ENCODE measurements around the gene RFX2.
A peak's percentile ranks its signal among the peaks of the same experiment; 100 is the strongest.

Gene RFX2

DNA sequence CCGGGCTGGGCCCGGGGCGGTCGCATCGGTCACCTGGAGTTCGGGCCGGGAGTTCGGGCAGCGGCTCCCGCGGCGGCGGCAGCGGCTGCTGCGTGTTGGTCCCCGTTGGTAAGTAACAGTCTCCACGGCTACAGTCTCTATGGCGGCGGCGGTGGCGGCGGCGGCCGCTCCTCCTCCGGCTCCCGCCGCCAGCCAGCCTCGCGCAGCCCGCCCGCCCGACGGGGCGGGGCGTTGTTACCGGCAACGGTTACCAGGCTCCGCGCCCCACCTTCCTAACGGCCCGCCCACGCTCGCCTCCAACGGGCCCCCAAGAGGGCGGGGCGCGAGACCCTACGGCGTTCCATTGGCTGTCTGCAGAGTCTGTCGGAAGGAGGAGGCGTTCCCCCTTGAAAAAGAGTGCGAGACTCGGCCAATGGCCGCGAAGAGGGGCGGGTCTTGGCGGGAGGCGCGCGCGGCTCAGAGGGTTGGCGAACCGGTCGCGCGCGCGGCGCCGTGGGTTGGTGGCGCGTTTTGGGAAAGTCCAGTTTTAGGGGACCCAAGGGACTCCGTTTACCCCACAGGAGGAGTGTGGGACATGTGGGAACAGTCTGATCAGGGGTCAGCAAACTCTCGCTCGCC, at the start of gene RFX2:
RFX2 (minus strand) TSS at position 141 of the 618 bp plus-strand sequence. CDS start 63,004 bp downstream, outside the sequence.
- TF ChIP-seq SP1 (IDR thresholded peaks at IDR 0.05) (peak; percentile 61; the same call in 1 of the 2 replicates), CTBP1 (IDR thresholded peaks at IDR 0.05; ENCODE audit: borderline replicate concordance) (no peak), PKNOX1 (IDR thresholded peaks at IDR 0.05) (peak; percentile 99), L3MBTL2 (conservative IDR thresholded peaks at IDR 0.05) (0 out of 2 replicates have a peak, but pooled peaks have one; percentile 2), ELF4 (IDR thresholded peaks at IDR 0.05) (no peak)
- CTCF ChIA-PET: interaction anchor here (0.7 to 1.0 kb wide), 2 partner anchors 15 to 175 kb away, joined by 4 read pairs; no protein-coding TSS in a partner anchor
- POLR2A ChIA-PET: interaction anchor here (0.6 to 1.7 kb wide), 3 partner anchors 18 to 283 kb away, joined by 3 to 9 read pairs (median 5); no protein-coding TSS in a partner anchor
- DNase-seq (ENCODE audit: extremely low spot score): peak; percentile 96

DNA sequence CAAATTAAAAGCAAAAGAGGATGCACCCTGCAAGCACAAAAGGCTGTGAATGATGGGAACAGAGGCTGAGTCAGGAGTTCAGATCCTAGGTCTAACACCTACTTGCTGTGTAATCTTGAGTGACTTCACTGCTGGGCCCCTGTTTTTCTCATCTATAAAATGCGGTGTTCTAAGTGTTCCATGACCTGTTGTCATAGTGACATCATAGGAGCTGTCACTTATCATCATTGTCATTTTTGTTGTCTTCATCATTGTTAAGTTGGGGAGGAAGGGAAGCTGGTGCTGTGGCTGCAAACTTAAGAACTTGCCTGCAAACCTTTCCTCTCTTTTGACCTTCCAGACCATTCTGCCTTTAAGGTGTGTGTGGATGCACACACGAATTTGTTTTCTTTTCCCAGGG, 45.7 kb upstream of the RFX2 start:
- DNase-seq (ENCODE audit: extremely low spot score): no peak
- CTCF ChIA-PET: no interaction called here
- POLR2A ChIA-PET: no interaction called here
- TF ChIP-seq ELF4 (IDR thresholded peaks at IDR 0.05) (no peak), BHLHE40 (IDR thresholded peaks at IDR 0.05; ENCODE audit: borderline replicate concordance) (no peak), LEF1 (IDR thresholded peaks at IDR 0.05; ENCODE audit: borderline replicate concordance) (no peak), FOXA1 (IDR thresholded peaks at IDR 0.05) (no peak), L3MBTL2 (conservative IDR thresholded peaks at IDR 0.05) (no peak), SUZ12 (IDR thresholded peaks at IDR 0.05) (no peak), FOXM1 (IDR thresholded peaks at IDR 0.05; ENCODE audit: borderline replicate concordance) (no peak), PKNOX1 (IDR thresholded peaks at IDR 0.05) (no peak), ARNT (IDR thresholded peaks at IDR 0.05) (no peak), HDGF (IDR thresholded peaks at IDR 0.05; ENCODE audit: borderline replicate concordance) (no peak), ZNF384 (IDR thresholded peaks at IDR 0.05) (no peak), TARDBP (IDR thresholded peaks at IDR 0.05) (no peak), CTBP1 (IDR thresholded peaks at IDR 0.05; ENCODE audit: borderline replicate concordance) (no peak), NFRKB (IDR thresholded peaks at IDR 0.05) (no peak), SP1 (IDR thresholded peaks at IDR 0.05) (no peak)

DNA sequence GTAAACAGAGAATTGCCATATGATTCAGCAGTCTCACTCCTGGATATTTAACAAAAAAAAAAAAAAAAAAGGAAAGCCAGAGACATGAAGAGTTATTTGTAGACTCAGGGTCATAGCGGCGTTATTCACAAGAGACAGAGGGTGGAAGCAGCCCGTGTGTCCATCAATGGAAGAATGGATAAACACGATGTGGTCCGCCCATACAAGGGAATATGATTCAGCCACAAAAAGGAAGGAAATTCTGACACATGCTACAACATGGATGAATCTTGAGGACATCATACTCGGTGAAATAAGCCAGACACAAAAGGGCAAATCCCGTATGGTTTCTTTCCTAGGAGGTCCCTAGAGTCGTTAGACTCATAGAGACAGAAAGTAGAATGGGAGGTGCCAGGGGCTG, 40.0 kb upstream of the RFX2 start:
- ChIA-PET POLR2A (no interaction called here), CTCF (no interaction called here)
- DNase-seq (ENCODE audit: extremely low spot score): no peak
- TF ChIP-seq ZNF384 (IDR thresholded peaks at IDR 0.05) (no peak), PKNOX1 (IDR thresholded peaks at IDR 0.05) (no peak), SP1 (IDR thresholded peaks at IDR 0.05) (no peak), FOXK2 (IDR thresholded peaks at IDR 0.05) (no peak), HDGF (IDR thresholded peaks at IDR 0.05; ENCODE audit: borderline replicate concordance) (no peak), SUZ12 (IDR thresholded peaks at IDR 0.05) (no peak)

GRCh38 chr19:6141217-6141616, 30.9 kb upstream of the RFX2 start:
- POLR2A ChIA-PET: no interaction called here
- no peak for DNase-seq (ENCODE audit: extremely low spot score)
- CTCF ChIA-PET: interaction anchor here (0.5 kb wide), 1 partner anchor 15 kb away, joined by 3 read pairs; no protein-coding TSS in a partner anchor
- TF ChIP-seq FOXM1 (IDR thresholded peaks at IDR 0.05; ENCODE audit: borderline replicate concordance) (no peak), FOXA1 (IDR thresholded peaks at IDR 0.05) (no peak), BHLHE40 (IDR thresholded peaks at IDR 0.05; ENCODE audit: borderline replicate concordance) (no peak), ARNT (IDR thresholded peaks at IDR 0.05) (no peak), TARDBP (IDR thresholded peaks at IDR 0.05) (no peak)

GRCh38 chr19:6138511-6138910, 28.2 kb upstream of the RFX2 start:
- DNase-seq (ENCODE audit: extremely low spot score): no peak
- TF ChIP-seq L3MBTL2 (conservative IDR thresholded peaks at IDR 0.05) (no peak), LEF1 (IDR thresholded peaks at IDR 0.05; ENCODE audit: borderline replicate concordance) (no peak), CTBP1 (IDR thresholded peaks at IDR 0.05; ENCODE audit: borderline replicate concordance) (no peak), NFRKB (IDR thresholded peaks at IDR 0.05) (no peak), BHLHE40 (IDR thresholded peaks at IDR 0.05; ENCODE audit: borderline replicate concordance) (no peak), ELF4 (IDR thresholded peaks at IDR 0.05) (no peak), FOXM1 (IDR thresholded peaks at IDR 0.05; ENCODE audit: borderline replicate concordance) (no peak), ZNF384 (IDR thresholded peaks at IDR 0.05) (no peak), FOXK2 (IDR thresholded peaks at IDR 0.05) (no peak), SUZ12 (IDR thresholded peaks at IDR 0.05) (no peak), SP1 (IDR thresholded peaks at IDR 0.05) (no peak), HDGF (IDR thresholded peaks at IDR 0.05; ENCODE audit: borderline replicate concordance) (no peak), TARDBP (IDR thresholded peaks at IDR 0.05) (no peak), PKNOX1 (IDR thresholded peaks at IDR 0.05) (no peak), ARNT (IDR thresholded peaks at IDR 0.05) (no peak)
- ChIA-PET POLR2A (no interaction called here), CTCF (no interaction called here)

GRCh38 chr19:6138066-6138465, 27.8 kb upstream of the RFX2 start:
- CTCF ChIA-PET: no interaction called here
- no peak for TF ChIP-seq L3MBTL2 (conservative IDR thresholded peaks at IDR 0.05)
- TF ChIP-seq LEF1 (IDR thresholded peaks at IDR 0.05; ENCODE audit: borderline replicate concordance): no peak
- no peak for TF ChIP-seq SUZ12 (IDR thresholded peaks at IDR 0.05)
- no peak for TF ChIP-seq ELF4 (IDR thresholded peaks at IDR 0.05)
- no peak for TF ChIP-seq PKNOX1 (IDR thresholded peaks at IDR 0.05)
- no peak for TF ChIP-seq ZNF384 (IDR thresholded peaks at IDR 0.05)
- no peak for TF ChIP-seq ARNT (IDR thresholded peaks at IDR 0.05)
- TF ChIP-seq SP1 (IDR thresholded peaks at IDR 0.05): no peak
- TF ChIP-seq NFRKB (IDR thresholded peaks at IDR 0.05): no peak
- no peak for TF ChIP-seq BHLHE40 (IDR thresholded peaks at IDR 0.05; ENCODE audit: borderline replicate concordance)
- TF ChIP-seq FOXM1 (IDR thresholded peaks at IDR 0.05; ENCODE audit: borderline replicate concordance): no peak
- no peak for TF ChIP-seq FOXA1 (IDR thresholded peaks at IDR 0.05)
- DNase-seq (ENCODE audit: extremely low spot score): no peak
- POLR2A ChIA-PET: no interaction called here
